GM18502 (cell line): Measurements from ENCODE around the gene ZFP36L2.

ENCODE experiments used
- ATAC-seq: cut with Tn5 transposase; IDR thresholded peaks from one replicate; pipeline ENCODE4 v1.9.1; 2021; ENCODE audit warnings: mild to moderate bottlenecking; ENCODE audit not compliant: unreplicated experiment, poor library complexity

Gene ZFP36L2

DNA sequence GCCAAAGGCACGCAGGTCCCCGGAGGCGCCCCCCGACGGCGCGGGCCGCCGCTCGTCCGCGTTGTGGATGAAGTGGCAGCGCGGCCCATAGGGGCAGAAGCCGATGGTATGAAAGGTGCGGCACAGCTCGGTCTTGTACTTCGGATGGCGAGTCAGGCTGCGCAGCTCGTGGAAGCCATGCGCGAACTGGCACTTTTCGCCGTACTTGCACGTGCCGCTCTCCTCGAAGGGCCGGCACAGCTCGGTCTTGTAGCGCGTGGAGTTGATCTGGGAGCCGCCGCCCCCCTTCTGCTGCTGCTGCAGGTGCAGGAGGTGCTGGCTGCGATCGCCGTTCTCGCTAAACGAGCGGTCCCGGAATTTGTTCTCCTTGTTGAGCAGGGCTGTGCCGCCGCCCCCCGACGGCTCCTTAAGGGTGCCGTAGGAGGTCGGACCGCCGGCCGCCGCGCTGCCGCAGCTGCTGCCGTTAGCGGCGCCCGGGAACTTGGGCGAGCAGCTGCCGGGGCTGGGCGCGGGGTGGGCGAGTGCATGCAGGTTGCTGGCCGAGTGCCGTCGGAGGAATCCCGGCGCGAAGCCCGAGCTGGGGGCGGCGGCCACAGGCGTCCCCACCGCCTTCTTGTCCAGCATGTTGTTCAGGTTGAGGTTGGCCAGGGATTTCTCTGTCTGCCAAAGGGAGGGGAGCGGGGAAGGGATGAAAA lies 1.2 kb downstream of the ZFP36L2 start:
- no peak for ATAC-seq

DNA sequence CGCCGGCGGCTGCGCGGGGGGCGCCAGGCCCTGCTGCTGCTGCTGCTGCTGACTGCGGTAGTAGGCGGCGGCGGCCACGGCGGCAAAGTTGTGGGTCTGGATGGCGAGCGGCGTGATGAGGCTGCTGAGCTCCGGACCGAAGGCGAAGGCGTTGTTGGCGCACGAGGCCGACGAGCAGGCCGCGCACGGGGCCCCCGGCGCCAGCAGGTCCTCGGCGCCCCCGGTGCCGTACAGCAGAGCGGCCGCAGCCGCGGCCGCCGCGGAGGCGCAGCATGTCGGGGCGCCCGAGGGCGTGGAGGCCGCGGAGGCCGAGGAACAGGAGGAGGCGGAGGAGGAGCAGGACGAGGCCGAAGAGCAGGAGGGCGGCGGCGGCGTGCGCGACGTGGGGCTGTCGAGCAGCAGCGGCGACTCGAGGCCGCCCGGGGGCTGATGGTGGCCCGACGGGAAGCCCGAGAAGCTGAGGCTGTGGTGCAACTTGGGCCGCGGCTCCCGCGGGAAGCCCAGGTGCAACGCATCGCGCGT lies 1.8 kb downstream of the ZFP36L2 start:
- no peak for ATAC-seq

DNA sequence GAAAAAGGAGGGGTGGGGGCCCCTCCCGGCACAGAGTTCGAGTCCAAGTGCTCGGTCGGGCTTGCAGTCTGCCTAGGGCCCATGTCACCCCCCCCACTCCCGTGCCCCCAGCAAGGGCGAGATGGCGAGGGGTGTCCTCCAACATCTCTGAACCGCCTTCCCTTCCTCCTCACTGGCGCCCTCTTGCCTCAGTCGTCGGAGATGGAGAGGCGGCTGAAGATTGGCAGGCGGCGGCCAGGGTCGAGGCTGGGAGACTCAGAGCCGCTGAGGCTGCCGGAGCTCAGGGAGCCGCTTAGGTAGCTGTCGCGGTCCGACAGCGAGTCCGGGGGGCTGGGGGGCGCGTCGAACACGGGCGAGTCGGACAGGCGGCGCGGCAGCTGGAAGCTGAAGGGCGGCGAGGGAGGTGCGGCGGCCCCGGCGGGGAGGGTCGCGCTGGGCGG lies 2.3 kb downstream of the ZFP36L2 start:
- ATAC-seq, result no peak

DNA sequence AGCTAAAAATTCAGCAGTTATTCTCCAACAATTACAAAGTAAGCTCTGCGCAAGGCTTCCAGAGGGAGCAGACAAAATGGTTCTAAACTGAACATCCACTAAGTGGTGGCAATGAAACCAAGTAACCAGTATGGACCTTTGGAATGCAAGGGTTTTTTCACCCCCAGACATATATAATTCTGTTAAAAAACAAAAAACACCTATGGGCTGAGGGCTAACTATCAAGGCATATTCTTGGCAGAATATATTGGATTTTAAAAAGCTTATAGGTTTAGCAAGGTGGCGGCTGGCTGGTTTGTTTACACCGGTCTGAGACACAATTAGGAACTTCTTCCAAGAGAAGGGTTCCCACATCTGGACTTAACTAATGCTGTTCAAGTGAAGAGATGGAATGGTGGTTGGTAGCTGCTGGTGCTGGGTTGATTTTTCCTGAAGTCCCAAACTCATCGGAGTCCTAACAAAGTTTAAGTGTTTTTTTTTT lies 2.8 kb downstream of the ZFP36L2 start:
- ATAC-seq, result no peak

DNA sequence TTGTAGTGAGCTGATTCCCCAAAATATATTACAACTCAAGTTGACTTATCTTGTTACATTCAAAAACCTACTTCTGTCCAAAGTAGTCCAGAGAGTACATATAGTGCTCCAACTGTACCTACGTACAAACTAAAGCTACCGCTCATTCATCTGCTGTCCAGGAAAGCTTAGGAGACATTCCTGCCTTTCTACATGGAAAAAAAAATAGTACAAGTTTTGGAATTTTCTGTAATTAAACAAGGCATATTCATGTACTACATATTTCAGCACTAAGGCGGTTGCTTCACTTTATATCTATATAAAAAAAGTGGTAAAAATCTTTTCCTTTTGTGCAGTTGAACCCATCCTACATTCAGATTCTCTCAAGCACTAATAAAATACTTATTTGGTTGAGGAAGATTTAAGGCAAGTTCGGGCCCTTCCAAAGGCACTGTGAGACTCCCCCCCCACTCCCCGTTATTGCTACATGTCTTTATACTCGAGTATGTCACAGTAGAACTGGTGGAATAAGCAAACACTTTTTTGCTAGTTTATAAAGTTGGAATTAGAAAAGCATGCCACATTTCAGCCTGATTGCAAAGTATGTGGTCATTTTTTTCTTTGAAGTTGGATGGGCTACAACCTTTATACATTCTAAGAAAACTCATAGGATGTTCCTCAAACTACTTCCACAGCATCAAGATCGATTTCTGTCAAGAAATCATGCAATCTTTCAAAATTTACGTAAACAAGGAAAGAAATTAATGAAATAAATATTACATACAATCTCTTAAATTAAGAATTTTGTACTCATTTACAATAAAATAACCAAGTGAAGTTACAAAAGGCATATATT lies 3.7 kb downstream of the ZFP36L2 start:
- ATAC-seq, result no peak

DNA sequence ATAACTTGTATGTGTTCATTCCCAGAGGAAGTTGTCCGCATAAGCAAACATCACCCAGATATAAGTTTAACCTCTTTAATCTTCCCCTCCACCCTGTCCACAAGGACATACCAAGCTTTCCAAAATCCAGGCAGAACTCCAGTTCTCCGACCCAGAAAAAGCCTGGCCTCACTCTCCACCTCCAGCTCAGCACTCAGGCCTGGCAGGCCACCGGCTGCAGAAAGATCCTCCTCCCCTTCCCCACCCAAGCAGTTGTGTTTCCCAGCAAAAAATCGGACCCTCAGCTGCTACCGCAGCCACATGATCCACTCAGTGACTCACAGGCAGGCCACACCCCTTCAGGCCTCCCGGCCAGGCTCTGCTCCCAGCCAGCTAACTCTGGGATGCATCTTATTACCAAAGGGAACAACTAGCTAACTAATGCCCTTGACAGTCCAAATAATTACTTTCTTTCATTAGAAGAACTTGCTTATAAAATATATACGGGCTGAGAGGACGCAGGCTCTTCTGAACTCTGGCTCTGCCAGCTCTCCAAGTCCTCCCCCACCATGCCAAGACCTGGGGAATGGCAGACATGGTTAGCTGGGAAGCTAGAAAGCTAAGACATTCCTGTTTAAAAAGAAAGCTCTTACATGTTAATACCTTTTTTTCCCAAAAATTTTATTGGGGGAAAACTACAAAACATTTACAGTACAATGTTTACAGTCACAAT lies 4.5 kb downstream of the ZFP36L2 start:
- ATAC-seq, result no peak

DNA sequence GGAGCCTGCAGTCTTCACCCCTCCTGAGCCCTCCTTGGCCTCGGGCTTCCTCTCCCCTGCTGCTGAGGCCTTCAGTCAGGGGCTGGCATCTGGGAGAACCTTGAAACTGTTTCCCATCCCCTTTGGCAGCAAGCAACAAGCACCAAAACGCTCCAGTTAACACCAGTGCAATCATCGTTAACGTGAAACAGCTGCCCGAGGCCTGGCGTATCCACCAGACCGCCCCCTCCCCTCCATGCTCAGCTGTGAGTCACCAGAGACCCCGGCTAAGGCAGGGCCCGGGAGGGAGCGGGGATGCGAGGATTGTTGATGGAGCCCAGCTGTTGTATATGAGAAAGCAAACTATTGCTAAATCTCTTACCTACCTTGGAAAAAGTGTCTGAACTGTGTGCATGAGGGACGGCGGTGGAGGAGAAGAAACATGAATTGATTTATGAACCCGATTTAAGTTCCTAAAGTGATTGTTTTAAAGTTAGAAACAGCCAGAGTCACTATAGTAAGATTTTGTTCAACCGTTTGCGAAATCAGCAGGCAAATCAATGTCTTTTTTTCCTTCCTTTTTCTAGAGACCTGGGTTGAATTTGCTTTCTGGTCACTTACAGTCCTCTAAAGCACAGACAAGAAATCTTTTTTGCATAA lies 5.2 kb downstream of the ZFP36L2 start:
- ATAC-seq, result no peak

DNA sequence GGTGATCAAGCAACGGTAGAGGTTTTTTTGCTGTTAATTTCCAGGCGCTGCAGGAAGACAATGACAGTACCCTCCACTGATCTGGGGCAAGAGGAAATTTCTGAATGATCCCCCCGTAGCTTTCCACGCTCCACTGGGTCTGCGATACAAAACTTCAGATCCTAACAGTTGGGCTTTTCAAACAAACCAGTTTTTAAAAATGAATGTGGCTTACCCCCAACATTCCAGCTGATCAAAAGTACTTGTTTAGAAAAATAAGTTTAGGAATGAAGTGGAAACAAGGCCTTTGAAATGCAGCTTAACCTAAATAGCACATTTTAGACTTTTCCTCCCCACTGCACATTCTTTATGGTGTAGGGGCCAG lies 5.7 kb downstream of the ZFP36L2 start:
- no peak for ATAC-seq

DNA sequence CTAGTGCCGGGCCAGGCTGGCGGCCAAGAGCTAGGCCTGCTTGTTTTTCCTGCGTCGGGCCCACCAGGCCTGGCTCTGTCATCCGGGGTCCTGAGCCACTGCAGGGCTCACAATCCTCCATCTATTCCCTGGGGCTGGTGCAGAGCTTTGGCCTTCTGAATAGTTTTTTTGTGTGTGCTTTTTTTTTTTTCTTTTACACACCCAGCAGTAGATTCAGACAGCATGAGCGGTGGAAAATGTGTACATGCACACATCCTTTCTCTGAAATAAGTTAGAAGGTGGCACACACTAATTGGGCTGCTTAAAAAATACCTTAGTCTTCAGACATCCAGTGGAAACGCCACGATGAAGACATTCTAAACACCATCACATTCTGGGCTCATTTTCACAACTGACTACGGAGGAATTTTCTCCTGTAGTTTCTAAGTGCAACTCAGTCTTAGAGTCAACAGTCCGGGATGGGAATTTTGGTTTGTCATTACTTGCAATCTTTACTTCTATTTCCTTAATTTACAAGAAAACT lies 6.1 kb downstream of the ZFP36L2 start:
- ATAC-seq, result no peak

DNA sequence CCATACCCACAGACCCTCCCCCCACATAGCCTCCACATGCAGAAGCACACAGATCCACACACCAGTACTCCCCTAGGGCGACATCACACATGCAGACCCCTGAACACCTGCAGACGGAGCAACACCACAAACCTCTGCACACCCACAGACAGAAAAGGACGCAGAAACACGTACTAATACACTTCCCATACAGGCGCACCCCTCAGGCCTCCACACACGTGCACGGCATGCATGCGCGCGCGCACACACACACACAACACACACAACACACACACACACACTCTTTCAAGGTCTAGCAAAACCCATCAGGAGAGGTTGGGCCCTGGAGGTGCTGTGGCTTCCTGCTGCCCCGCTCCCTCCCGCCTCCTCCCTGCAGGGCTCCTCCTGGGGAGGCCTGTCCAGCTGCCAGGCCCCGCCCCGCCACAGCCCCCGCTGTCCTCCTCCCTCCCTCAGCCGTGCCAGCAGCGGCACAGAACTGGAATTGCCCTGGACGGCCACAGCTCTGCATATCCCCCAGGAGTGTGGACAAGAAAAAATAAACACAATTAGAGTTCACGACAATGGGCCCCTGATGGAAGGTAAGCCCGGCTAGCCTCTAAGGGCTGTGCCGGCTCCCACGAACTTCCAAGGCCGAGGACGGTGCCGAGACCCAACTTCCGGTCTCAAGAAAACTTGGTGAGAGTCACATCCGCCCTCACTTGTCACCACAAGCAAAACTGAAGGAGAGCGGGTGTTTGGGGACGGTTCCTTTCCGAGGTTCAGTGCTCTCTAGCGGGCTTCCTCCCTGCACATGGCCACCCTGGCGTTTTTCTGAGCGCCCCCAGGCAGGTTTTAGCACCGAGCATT lies 6.8 kb downstream of the ZFP36L2 start:
- ATAC-seq, result peak; percentile 64

DNA sequence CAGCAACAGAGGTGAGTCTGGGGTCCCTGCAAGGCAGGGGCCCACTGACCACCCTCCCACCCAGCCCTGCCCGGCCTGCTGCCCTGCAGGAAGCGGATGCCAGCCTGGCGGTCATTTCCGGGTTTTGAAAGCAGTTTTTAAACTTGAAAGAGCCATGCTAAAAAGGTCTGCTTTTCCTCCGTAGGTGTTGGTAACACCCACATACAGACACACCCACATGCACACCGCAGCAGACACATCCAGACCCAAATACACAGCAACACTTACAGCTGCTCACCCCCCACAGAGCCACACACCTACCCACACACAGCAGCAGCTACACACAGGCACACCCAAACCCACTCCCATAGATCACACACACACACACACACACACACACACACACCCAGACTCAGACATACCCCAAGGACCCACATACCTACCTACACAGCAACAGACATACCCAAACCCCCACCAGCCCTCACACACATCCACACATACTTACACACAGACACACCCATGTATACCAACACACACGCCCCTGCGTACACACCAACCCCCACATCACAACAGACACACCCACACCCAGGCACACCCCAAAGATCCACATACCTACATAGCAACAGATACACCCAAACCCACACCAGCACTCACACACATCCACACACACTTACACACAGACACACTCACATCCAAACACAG lies 7.6 kb downstream of the ZFP36L2 start:
- peak; percentile 33 for ATAC-seq

DNA sequence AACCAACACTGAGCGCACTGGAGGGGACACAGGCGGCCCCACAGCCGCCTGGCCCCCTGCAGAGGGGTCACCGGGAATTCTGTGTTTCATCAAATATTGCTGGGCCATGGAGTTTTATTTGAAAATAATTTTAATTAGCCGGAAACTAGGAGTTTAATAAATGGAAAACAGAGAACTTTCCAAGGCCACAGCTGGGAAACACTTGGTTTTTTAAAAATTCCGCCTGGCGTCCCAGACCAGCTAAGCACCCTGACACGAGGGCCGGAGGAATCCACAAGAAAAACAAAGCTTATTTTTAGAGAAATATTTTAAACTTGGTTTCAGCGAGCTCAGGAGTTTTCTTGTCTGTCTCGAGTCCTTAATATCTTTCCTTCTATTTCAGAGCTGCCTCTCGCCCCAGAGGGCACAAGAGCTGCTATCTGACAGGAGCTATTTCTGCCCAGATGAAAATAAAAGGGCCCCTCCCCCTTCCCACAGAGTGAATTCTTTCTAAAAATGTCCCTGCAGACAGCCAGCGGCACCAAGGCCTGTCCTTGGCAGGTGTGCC lies 8.2 kb downstream of the ZFP36L2 start:
- ATAC-seq, result peak; percentile 1

DNA sequence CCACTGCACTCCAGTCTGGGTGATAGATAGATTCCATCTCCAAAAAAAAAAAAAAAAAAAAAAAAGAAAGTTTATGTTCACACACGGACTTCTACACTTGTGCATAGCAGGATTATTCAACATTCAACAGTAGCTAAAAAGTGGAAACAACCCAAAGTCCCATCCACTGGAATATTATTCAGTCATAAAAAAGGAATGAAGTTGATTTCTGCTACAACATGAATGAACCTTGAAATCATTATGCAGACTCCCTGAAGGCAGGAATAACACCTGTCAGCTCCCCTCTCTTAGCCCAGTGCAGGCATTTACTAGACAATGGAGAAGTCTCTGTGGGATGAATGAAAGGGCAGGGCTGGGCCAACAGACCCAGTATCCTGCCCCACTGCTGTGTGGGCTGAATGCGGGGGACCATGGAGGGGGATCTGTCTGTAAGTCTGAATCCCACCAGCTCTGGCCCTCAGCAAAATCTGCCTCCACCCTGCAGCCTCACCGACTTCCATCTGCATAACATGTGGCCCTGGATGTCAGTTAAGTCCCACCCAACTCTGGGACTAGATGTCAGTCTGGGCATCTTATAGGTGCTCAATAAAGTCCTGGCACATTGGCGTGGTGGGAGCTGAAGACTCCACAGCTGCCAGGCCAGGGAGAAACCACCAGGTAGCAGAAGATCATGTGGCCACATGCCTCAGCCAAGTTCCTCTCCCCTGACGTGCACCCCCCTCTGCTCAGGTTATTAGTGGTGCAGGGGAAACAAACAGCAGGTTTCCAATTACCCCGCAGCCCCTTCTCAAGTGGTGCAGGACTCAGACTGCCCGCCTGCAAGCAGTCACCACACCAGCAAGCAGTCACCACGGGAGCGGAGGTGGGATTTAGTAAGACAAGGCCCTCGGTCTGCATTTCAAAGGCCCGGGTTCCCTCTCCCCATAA lies 8.9 kb downstream of the ZFP36L2 start:
- no peak for ATAC-seq

DNA sequence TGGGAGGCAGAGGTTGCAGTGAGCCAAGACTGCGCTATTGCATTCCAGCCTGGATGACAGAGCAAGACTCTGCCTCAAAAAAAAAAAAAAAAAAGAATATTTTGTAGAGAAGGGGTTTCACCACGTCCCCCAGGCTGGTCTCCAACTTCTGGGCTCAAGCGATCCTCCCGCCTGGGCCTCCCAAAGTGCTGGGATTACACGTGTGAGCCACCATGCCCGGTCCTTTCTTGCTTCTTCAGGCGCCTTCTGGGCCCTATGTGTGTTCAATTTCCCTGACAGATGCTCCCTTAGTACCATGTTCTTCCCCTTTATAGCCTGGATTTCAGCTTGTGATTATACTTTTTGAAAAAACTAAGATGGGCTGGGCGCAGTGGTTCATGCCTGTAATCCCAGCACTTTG lies 9.8 kb downstream of the ZFP36L2 start:
- no peak for ATAC-seq

DNA sequence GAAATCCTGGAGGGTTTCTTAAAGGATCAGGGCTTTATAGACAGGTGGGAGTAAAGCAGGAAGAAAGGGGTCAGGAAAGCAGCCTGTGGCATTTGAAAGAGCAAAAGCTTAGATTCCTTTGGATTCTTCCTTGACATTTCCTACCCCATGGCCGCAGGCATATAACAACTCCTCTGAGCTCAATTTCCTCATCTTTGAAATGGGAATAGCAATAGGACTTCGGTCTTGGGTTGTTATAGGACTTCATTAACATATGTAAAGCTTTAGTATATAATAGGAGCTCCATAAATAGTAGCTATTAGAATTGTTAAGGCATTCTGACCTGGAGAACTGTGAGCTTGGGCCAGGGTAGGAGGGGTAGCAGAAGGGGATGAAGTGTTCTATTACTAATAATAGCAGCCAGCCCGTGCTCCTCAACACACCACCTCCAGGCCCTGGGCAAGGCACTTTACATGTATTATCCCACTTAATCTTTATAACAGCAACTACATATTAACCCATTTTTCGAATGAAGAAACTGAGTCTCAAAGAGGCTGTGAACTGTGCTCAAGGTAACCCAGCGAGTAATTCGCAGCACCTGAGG lies 10.6 kb downstream of the ZFP36L2 start:
- no peak for ATAC-seq

DNA sequence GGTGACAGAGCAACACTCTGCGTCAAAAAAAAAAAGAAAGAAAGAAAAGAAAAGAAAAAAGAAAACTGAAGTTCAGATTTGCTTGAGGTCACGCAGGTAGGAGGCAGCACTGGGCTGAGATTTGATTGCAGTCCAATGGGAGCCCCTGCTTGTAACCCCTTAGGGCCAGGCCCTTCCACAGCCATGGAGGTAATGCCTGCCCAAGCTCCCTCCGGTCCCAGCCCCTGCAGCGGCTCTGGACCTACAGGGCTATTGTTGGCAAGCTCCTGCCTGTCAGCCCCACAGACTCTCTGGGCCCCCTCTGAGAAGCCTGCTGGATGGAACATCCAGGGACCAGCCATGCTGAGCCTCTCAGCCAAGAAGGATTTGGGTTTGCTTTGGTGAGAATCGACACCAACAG lies 12.2 kb downstream of the ZFP36L2 start:
- ATAC-seq, result no peak

DNA sequence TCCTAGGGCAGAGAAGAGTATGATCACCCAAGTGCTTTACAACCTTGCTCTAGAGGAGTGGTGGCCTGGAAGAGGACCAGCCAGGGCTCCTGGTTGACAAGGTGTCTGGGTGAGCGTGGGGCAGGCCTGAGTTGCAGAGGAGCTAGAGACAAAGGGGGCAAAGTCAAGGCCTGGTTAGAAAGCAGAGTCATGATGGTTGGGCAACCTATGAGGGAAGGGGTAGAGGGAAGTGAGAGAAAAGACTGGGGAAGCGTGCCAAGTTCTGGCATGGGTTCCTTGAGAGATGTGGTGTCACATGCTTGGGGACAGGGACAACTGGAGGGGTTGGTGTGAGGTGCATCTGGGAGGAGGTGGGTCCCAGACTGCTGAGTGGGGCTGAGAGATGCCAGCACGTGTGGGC lies 13.5 kb downstream of the ZFP36L2 start:
- ATAC-seq, result no peak
